UCSD-AML1 (cell line): ENCODE data around the gene ZEB2.

Experiments used
- DNase-seq: peaks from one replicate; lab custom pipeline; 2025; ENCODE audit not compliant: unreplicated experiment; lab: John Stamatoyannopoulos, UW

ZEB2 gene

GRCh38 chr2:144496092-144496976 lies 23.6 kb downstream of the ZEB2 start:
- no peak for DNase-seq

GRCh38 chr2:144495227-144496091 lies 24.5 kb downstream of the ZEB2 start:
- no peak for DNase-seq

GRCh38 chr2:144493027-144493809 lies 26.7 kb downstream of the ZEB2 start:
- DNase-seq, result peak; percentile 8

- DNase-seq, result peak; percentile 6
Measured at GRCh38 chr2:144490857-144491256, 29.1 kb downstream of the ZEB2 start.

GRCh38 chr2:144490017-144490416 lies 29.9 kb downstream of the ZEB2 start:
- no peak for DNase-seq

- DNase-seq, result no peak
Measured at GRCh38 chr2:144489315-144489916, 30.5 kb downstream of the ZEB2 start.

GRCh38 chr2:144484201-144484948 lies 35.5 kb downstream of the ZEB2 start:
- no peak for DNase-seq

- no peak for DNase-seq
Measured at GRCh38 chr2:144481666-144482065, 38.3 kb downstream of the ZEB2 start.

- no peak for DNase-seq
Measured at GRCh38 chr2:144481109-144481508, 38.8 kb downstream of the ZEB2 start.

GRCh38 chr2:144480285-144480684 lies 39.6 kb downstream of the ZEB2 start:
- no peak for DNase-seq

- DNase-seq, result no peak
Measured at GRCh38 chr2:144479659-144480058, 40.3 kb downstream of the ZEB2 start.

GRCh38 chr2:144479138-144479537 lies 40.8 kb downstream of the ZEB2 start:
- DNase-seq, result peak; percentile 8

- DNase-seq, result no peak
Measured at GRCh38 chr2:144477957-144478311, 42.0 kb downstream of the ZEB2 start.

GRCh38 chr2:144477281-144477956 lies 42.5 kb downstream of the ZEB2 start:
- DNase-seq, result no peak

- DNase-seq, result no peak
Measured at GRCh38 chr2:144476682-144477081, 43.2 kb downstream of the ZEB2 start.

GRCh38 chr2:144475569-144476275 lies 44.2 kb downstream of the ZEB2 start:
- no peak for DNase-seq

GRCh38 chr2:144475044-144475443 lies 44.9 kb downstream of the ZEB2 start:
- DNase-seq, result no peak

- DNase-seq, result no peak
Measured at GRCh38 chr2:144474017-144474416, 45.9 kb downstream of the ZEB2 start.

- no peak for DNase-seq
Measured at GRCh38 chr2:144472911-144473310, 47.0 kb downstream of the ZEB2 start.
